GM10266 (cell line): Measurements from ENCODE around the gene THSD7A.
A peak's percentile ranks its signal among the peaks of the same experiment; 100 is the strongest.

ENCODE experiments used
- DNase-seq: peaks from one replicate; pipeline ENCODE4 v3.0.0; 2012; ENCODE audit errors: extremely low spot score
- CTCF ChIP-seq: IDR thresholded peaks from 2 replicates; pipeline ENCODE4 v1.5.1; 2012; ENCODE audit warnings: mild to moderate bottlenecking, low read depth; ENCODE audit not compliant: control insufficient read depth, insufficient read depth; ENCODE audit errors: missing control alignments

The THSD7A gene

GRCh38 chr7:11831736-11832495, at the start of gene THSD7A:
TSS of gene THSD7A (minus strand) at chr7:11832198. CDS start at chr7:11831946, 252 bp downstream.
- DNase-seq: peak; percentile 32

GRCh38 chr7:11881680-11882079, 49.7 kb upstream of the THSD7A start:
- TF ChIP-seq CTCF: no peak
- DNase-seq: no peak

More at GRCh38 chr7:11831736-11832495, at the start of gene THSD7A:
- TF ChIP-seq CTCF: no peak

- no peak for TF ChIP-seq CTCF
- no peak for DNase-seq
Measured at GRCh38 chr7:11875635-11876034, 43.6 kb upstream of the THSD7A start.

GRCh38 chr7:11865671-11866070, 33.7 kb upstream of the THSD7A start:
- no peak for TF ChIP-seq CTCF
- no peak for DNase-seq

- no peak for DNase-seq
Measured at GRCh38 chr7:11858622-11859302, 26.8 kb upstream of the THSD7A start.

GRCh38 chr7:11858026-11858425, 26.0 kb upstream of the THSD7A start:
- no peak for DNase-seq
- TF ChIP-seq CTCF: no peak

More at GRCh38 chr7:11858622-11859302, 26.8 kb upstream of the THSD7A start:
- no peak for TF ChIP-seq CTCF

GRCh38 chr7:11848251-11848650, 16.3 kb upstream of the THSD7A start:
- no peak for DNase-seq
- TF ChIP-seq CTCF: no peak
